GM12801 (cell line): ENCODE measurements around the gene SNW1.

Experiments
- CTCF ChIP-seq: IDR thresholded peaks from one replicate; pipeline ENCODE4 v1.5.1; 2011; ENCODE audit warnings: control low read depth; ENCODE audit not compliant: insufficient read length; ENCODE audit errors: extremely low read depth

SNW1 gene

GRCh38 chr14:77761205-77761931 is 412 bp upstream of the SNW1 start:
- TF ChIP-seq CTCF = no peak

- no peak for TF ChIP-seq CTCF
Measured at GRCh38 chr14:77752799-77753516, 8.0 kb downstream of the SNW1 start.

- TF ChIP-seq CTCF = no peak
Measured at GRCh38 chr14:77752266-77752665, 8.7 kb downstream of the SNW1 start.

GRCh38 chr14:77746064-77746702 is 14.8 kb downstream of the SNW1 start:
- TF ChIP-seq CTCF = no peak

GRCh38 chr14:77741438-77741837 is 19.5 kb downstream of the SNW1 start:
- no peak for TF ChIP-seq CTCF

- TF ChIP-seq CTCF = no peak
Measured at GRCh38 chr14:77738559-77739250, 22.3 kb downstream of the SNW1 start.

- TF ChIP-seq CTCF = no peak
Measured at GRCh38 chr14:77730976-77731497, 29.9 kb downstream of the SNW1 start.
